GM12878 (cell line): Measurements from ENCODE around the gene TPT1. TPM values are rescaled to one million over a fixed set of nuclear protein-coding genes. Genes with fewer than 3 reads are reported as not detected.

ENCODE experiments used
- HDGF ChIP-seq: fragments of 450-650 bp; IDR thresholded peaks from 2 replicates; pipeline ENCODE4 v1.6.1; 2016; ENCODE audit warnings: antibody characterized with exemption
- MTA3 ChIP-seq: IDR thresholded peaks from 2 replicates; pipeline ENCODE4 v1.6.1; 2012; ENCODE audit warnings: low read length, inconsistent platforms, borderline replicate concordance
- MYC ChIP-seq: IDR thresholded peaks from 2 replicates; pipeline ENCODE4 v1.6.1; 2011; ENCODE audit warnings: mild to moderate bottlenecking, low read length, moderate library complexity, inconsistent platforms; ENCODE audit not compliant: insufficient read depth, insufficient replicate concordance, insufficient read length, severe bottlenecking
- NKRF ChIP-seq: fragments of 450-650 bp; conservative IDR thresholded peaks from 2 replicates; pipeline ENCODE4 v1.6.1; 2017; ENCODE audit warnings: mild to moderate bottlenecking, moderate library complexity
- POLR2AphosphoS2 ChIP-seq: IDR thresholded peaks from 2 replicates; pipeline ENCODE4 v1.6.1; 2011; ENCODE audit warnings: low read depth, mild to moderate bottlenecking, low read length, improper control_type of control experiment, moderate library complexity
- ZBTB40 ChIP-seq: fragments of 450-650 bp; IDR thresholded peaks from 2 replicates; pipeline ENCODE4 v1.6.1; 2016; ENCODE audit warnings: mild to moderate bottlenecking, moderate library complexity, borderline replicate concordance
- polyA plus RNA-seq, 11 experiments: library from polyadenylated mRNA; depleted of rRNA in 4 of 11; unstranded in 6 of 11; stranded (reverse) in 5 of 11; fragments of >200 nt; fragmentation: Nextera tagmentation in 4 of 11; fragmentation: Illumina TruSeq in 1 of 11; extraction: Ambion mirVana in 4 of 11; extraction: Trizol in 1 of 11; gene quantifications; 1 replicate in 1 of 11; 2 replicates in 10 of 11; pipeline versions ENCODE4 v1.2.1 to v1.2.3, GENCODE V29; 2011 to 2016; ENCODE audit warnings: inconsistent platforms in 2 of 11, missing spikeins in 2 of 11, low read depth in 1 of 11
- total RNA-seq, 4 experiments: library from RNA; depleted of rRNA in 3 of 4; stranded (reverse); fragments of >200 nt in 3 of 4; fragmentation: Illumina TruSeq in 1 of 4; extraction: Trizol in 1 of 4; gene quantifications; 2 replicates each; pipeline versions ENCODE4 v1.2.1 to v1.2.3, GENCODE V29; 2013 to 2021

TPT1 gene
- total and polyA plus RNA-seq, 10 of the 15 experiments (the other 5 are each of a cell fraction or from before 2014, with no cell fraction given) = 1,038 to 5,925 (median 2,336) TPM

GRCh38 chr13:45331123-45331619 lies 9.8 kb downstream of the TPT1 start (continued):
- no peak for TF ChIP-seq MYC
- no peak for TF ChIP-seq ZBTB40
- no peak for TF ChIP-seq MTA3
- no peak for TF ChIP-seq HDGF
- TF ChIP-seq NKRF = no peak
- no peak; the same call in 1 of the 2 replicates for TF ChIP-seq POLR2AphosphoS2
- TF ChIP-seq, all 136 proteins: peak for 0
